Measurements from ENCODE around the gene TAL1. TPM values are rescaled to one million over a fixed set of nuclear protein-coding genes. Genes with fewer than 3 reads are reported as not detected.
"Not testable (repeated sequence)": the region's sequence is repeated elsewhere in the genome, so short reads cannot be mapped to it uniquely, and the experiment has no call there.

TAL1 gene
- total RNA-seq = not detected

GRCh38 chr1:47232187-47232874 is at the start of gene TAL1:
Gene TAL1 (minus strand): TSS chr1:47232225. CDS start chr1:47225888, 6,337 bp downstream.
- Mint-ChIP-seq H3K9me3 (no peaks in the 10 kb centered on the region), H3K4me3 (peak within 1 kb of the TSS; percentile 91), H3K27ac (peak within 1 kb of the TSS; percentile 72), H3K36me3 (ENCODE audit: low read depth) (peaks cover 7% of the 10 kb centered on the region), H3K27me3 (peaks cover 66% of the 10 kb centered on the region), H3K4me1 (peaks cover 8% of the 10 kb centered on the region)
- ATAC-seq (replicated peaks) = peak; percentile 24

- Mint-ChIP-seq H3K4me3 (no peak overlapping the region), H3K9me3 (no peaks in the 10 kb centered on the region), H3K36me3 (ENCODE audit: low read depth) (peaks cover 51% of the 10 kb centered on the region), H3K4me1 (no peaks in the 10 kb centered on the region), H3K27me3 (no peaks in the 10 kb centered on the region), H3K27ac (no peak overlapping the region)
- ATAC-seq (replicated peaks) = no peak
Observed at GRCh38 chr1:47280142-47280541, 48.1 kb upstream of the TAL1 start.

- Mint-ChIP-seq H3K27me3 (no peaks in the 10 kb centered on the region), H3K36me3 (ENCODE audit: low read depth) (peaks cover 50% of the 10 kb centered on the region), H3K27ac (no peak overlapping the region), H3K9me3 (no peaks in the 10 kb centered on the region), H3K4me1 (no peaks in the 10 kb centered on the region), H3K4me3 (no peak overlapping the region)
- no peak for ATAC-seq (replicated peaks)
Observed at GRCh38 chr1:47276850-47277249, 44.8 kb upstream of the TAL1 start.

DNA sequence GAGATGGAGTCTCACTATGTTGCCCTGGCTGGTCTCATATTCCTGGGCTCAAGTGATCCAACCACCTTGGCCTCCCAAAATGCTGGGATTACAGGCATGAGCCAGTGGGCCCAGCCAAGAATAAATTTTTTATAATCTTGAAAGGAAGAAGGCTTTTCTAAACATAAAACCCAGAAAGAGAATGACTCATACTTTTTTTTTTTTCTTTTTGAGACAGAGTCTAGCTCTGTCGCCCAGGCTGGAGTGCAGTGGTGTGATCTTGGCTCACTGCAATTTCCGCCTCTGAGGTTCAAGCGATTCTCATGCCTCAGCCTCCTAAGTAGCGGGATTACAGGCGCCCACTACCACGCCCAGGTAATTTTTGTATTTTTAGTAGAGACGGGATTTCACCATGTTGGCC is 43.8 kb upstream of the TAL1 start:
- H3K27ac Mint-ChIP-seq; H3K27me3 Mint-ChIP-seq; H3K4me1 Mint-ChIP-seq; H3K9me3 Mint-ChIP-seq; H3K4me3 Mint-ChIP-seq; ATAC-seq (replicated peaks): not testable (repeated sequence)
- H3K36me3 Mint-ChIP-seq (ENCODE audit: low read depth) = peaks cover 50% of the 10 kb centered on the region

- not testable (repeated sequence) for H3K27ac Mint-ChIP-seq; H3K27me3 Mint-ChIP-seq; H3K4me1 Mint-ChIP-seq; ATAC-seq (replicated peaks); H3K4me3 Mint-ChIP-seq; H3K9me3 Mint-ChIP-seq
- H3K36me3 Mint-ChIP-seq (ENCODE audit: low read depth) = peaks cover 68% of the 10 kb centered on the region
Observed at GRCh38 chr1:47265529-47265928, 33.5 kb upstream of the TAL1 start.

- no peak for ATAC-seq (replicated peaks)
- Mint-ChIP-seq H3K27ac (no peak overlapping the region), H3K9me3 (no peaks in the 10 kb centered on the region), H3K36me3 (ENCODE audit: low read depth) (peaks cover 61% of the 10 kb centered on the region), H3K27me3 (no peaks in the 10 kb centered on the region), H3K4me1 (no peaks in the 10 kb centered on the region), H3K4me3 (no peak overlapping the region)
Observed at GRCh38 chr1:47262787-47263413, 30.9 kb upstream of the TAL1 start.

- Mint-ChIP-seq H3K9me3 (no peaks in the 10 kb centered on the region), H3K27me3 (no peaks in the 10 kb centered on the region), H3K4me3 (no peak overlapping the region), H3K36me3 (ENCODE audit: low read depth) (peaks cover 31% of the 10 kb centered on the region), H3K4me1 (no peaks in the 10 kb centered on the region), H3K27ac (no peak overlapping the region)
- no peak for ATAC-seq (replicated peaks)
Observed at GRCh38 chr1:47257224-47257623, 25.2 kb upstream of the TAL1 start.

- H3K36me3 Mint-ChIP-seq (ENCODE audit: low read depth) = peaks cover 10% of the 10 kb centered on the region
- no peak overlapping the region for H3K27ac Mint-ChIP-seq
- no peak overlapping the region for H3K4me3 Mint-ChIP-seq
- H3K27me3 Mint-ChIP-seq = no peaks in the 10 kb centered on the region
- no peak for ATAC-seq (replicated peaks)
- H3K9me3 Mint-ChIP-seq = no peaks in the 10 kb centered on the region
- H3K4me1 Mint-ChIP-seq = no peaks in the 10 kb centered on the region
Observed at GRCh38 chr1:47252795-47253194, 20.8 kb upstream of the TAL1 start.

DNA sequence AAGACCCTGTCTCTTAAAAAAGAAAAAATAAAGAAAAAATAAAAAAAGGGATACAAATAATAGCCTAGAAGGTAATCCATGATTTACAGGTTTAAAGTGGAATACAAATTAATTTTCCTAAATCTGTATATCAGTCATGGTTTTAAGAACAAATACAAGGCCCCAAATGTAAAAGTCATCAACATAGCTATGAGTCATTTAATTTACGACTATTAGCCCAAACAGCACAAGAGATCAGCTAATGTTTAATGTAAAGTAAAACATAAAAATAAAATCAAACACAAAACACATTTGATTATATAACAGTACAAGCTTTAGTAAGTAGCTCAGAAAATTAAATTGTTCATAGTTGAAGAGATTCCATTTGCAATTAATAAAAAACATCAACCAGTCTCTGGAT is 20.3 kb upstream of the TAL1 start:
- no peaks in the 10 kb centered on the region for H3K4me1 Mint-ChIP-seq
- no peak overlapping the region for H3K27ac Mint-ChIP-seq
- no peaks in the 10 kb centered on the region for H3K9me3 Mint-ChIP-seq
- no peak overlapping the region for H3K4me3 Mint-ChIP-seq
- no peak for ATAC-seq (replicated peaks)
- peaks cover 7% of the 10 kb centered on the region for H3K36me3 Mint-ChIP-seq (ENCODE audit: low read depth)
- H3K27me3 Mint-ChIP-seq = no peaks in the 10 kb centered on the region

DNA sequence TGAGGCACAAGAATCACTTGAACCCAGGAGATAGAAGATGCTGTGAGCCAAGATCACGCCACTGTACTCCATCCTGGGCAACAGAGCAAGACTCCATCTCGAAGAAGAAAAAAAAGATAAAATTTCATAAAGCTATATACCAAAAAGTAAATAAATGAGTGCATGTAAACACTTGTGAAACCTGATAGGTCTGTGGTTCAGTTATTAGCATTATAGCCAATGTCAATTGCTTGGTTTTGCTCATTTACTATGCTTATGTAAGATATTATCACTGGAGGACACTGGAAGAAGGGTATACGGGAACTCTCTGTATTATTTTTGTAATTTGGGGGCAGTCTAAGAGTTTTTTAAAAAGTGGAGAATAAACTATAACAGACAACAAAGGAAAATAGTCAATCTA is 17.7 kb upstream of the TAL1 start:
- no peak overlapping the region for H3K27ac Mint-ChIP-seq
- H3K27me3 Mint-ChIP-seq = peaks cover 4% of the 10 kb centered on the region
- peaks cover 7% of the 10 kb centered on the region for H3K36me3 Mint-ChIP-seq (ENCODE audit: low read depth)
- H3K9me3 Mint-ChIP-seq = no peaks in the 10 kb centered on the region
- no peak overlapping the region for H3K4me3 Mint-ChIP-seq
- H3K4me1 Mint-ChIP-seq = no peaks in the 10 kb centered on the region
- ATAC-seq (replicated peaks) = no peak

- peaks cover 2% of the 10 kb centered on the region for H3K4me1 Mint-ChIP-seq
- ATAC-seq (replicated peaks) = no peak
- H3K27ac Mint-ChIP-seq = no peak overlapping the region
- no peak overlapping the region for H3K4me3 Mint-ChIP-seq
- peaks cover 24% of the 10 kb centered on the region for H3K27me3 Mint-ChIP-seq
- H3K36me3 Mint-ChIP-seq (ENCODE audit: low read depth) = no peaks in the 10 kb centered on the region
- H3K9me3 Mint-ChIP-seq = no peaks in the 10 kb centered on the region
Observed at GRCh38 chr1:47244339-47244862, 12.4 kb upstream of the TAL1 start.

DNA sequence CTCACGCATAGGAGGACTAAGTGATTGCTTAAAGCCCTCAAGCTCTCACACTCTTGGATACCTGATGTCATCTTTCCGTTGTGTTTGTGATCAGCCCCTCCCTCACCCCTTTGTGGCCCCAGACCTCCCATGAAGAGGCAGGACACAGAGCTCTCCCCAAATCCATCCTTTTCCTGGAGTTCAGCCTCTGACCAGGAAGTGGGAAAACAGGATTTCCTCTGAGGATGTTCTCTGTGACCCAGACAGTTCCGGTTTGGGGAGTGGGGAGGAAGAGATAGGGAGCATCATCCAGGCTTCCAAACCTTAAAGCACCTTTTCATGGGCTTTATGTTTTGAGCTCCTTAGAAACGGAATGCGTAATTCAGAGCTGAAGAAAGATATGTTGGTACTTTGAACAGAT is 11.9 kb upstream of the TAL1 start:
- no peak overlapping the region for H3K27ac Mint-ChIP-seq
- no peaks in the 10 kb centered on the region for H3K9me3 Mint-ChIP-seq
- H3K27me3 Mint-ChIP-seq = peaks cover 24% of the 10 kb centered on the region
- peaks cover 6% of the 10 kb centered on the region for H3K4me1 Mint-ChIP-seq
- H3K36me3 Mint-ChIP-seq (ENCODE audit: low read depth) = no peaks in the 10 kb centered on the region
- H3K4me3 Mint-ChIP-seq = no peak overlapping the region
- ATAC-seq (replicated peaks) = no peak

DNA sequence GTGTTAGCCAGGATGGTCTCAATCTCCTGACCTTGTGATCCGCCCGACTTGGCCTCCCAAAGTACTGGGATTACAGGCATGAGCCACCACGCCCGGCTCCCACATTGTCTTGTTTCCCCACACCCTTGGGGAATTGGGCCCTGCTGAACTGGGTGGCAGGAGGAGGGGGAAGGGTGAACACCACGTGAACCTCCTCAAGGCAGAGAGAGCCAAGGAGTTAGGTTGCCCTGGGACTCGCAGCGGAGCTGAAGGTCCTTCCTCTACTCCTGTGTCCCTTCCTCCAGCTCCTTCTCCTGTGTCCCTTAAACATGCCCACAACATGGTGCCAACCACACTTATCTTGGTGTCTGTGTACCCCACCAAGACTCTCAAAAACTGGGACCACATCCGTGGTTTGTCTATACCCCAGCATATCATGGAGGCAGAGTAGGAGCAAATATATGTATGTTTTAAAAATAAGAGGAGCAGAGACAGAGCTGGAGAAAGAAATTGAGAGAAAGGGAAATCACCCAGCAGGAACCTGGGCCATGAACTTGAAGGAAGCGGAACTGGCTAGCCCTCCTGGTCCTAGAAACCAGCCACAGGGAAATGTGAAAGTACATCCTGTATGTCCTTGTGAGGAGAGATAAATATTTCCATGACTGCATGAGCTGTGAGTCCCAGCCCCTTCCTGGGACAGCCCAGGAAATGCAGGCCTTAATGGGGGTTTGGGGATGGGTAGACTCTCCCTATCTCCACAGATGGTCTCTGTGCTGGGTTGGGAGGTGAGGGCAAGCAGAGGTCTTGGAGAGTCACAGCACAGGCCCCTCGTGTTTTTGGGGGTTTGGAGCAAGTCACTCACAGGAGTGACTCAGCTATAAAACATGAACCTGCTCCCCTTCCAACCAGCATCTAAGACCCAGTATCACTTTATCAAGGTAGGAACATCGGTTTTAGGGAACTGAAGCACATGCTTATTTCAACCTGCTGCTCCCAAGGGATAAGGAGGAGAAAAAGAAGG is 9.4 kb upstream of the TAL1 start:
- H3K27me3 Mint-ChIP-seq = peaks cover 32% of the 10 kb centered on the region
- no peak overlapping the region for H3K27ac Mint-ChIP-seq
- H3K36me3 Mint-ChIP-seq (ENCODE audit: low read depth) = no peaks in the 10 kb centered on the region
- no peak overlapping the region for H3K4me3 Mint-ChIP-seq
- H3K4me1 Mint-ChIP-seq = peaks cover 6% of the 10 kb centered on the region
- no peak for ATAC-seq (replicated peaks)
- H3K9me3 Mint-ChIP-seq = no peaks in the 10 kb centered on the region

DNA sequence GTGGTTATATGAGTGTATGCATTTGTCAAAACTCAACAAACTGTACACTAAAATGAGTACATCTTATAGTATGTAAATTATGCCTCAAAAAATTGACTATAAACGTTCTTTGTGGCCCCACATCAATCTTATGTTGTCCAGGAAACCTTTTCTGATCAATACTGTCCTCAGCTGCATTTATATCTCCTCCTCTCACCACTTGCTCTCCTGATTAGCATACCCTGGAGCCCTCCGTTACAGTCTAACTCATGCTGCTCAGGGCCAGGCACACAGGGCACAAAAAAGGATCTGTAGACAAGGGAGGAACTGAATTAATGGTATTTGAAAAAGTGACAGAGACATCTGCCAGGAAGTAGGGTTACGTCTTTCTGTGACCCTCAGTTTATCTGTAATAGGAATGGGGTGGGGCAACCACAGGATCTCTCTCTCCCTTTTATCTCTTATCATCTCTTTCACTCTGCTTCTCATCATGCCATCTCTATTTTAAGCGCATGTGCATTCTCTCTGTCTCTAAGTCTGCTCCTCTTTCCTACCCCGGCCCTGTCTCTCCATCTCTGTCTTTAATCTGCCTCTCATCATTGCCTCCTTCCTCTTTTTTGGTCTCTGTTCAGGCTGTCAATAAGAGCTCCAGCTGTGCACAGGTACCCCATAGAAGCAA is 7.0 kb upstream of the TAL1 start:
- peak; percentile 35 for ATAC-seq (replicated peaks)
- Mint-ChIP-seq H3K27ac (no peak overlapping the region), H3K4me3 (no peak overlapping the region), H3K9me3 (no peaks in the 10 kb centered on the region), H3K27me3 (peaks cover 34% of the 10 kb centered on the region), H3K36me3 (ENCODE audit: low read depth) (no peaks in the 10 kb centered on the region), H3K4me1 (peaks cover 6% of the 10 kb centered on the region)
